Mesodermal cell (in vitro differentiated cells): ENCODE measurements around the gene ALLC.

ENCODE experiments used
- H3K27ac ChIP-seq: 2 replicates; pipeline ENCODE4 v1.7.0; 2013; ENCODE audit warnings: mild to moderate bottlenecking, low read depth, low read length, moderate library complexity; ENCODE audit not compliant: severe bottlenecking
- H3K36me3 ChIP-seq: 2 replicates; pipeline ENCODE4 v1.7.1; 2013; ENCODE audit warnings: mild to moderate bottlenecking, low read length, moderate library complexity; ENCODE audit not compliant: control insufficient read depth, insufficient read depth
- H3K4me1 ChIP-seq: one replicate; pipeline ENCODE4 v1.7.1; 2013; ENCODE audit warnings: mild to moderate bottlenecking, low read length; ENCODE audit not compliant: insufficient read depth, control insufficient read depth, poor library complexity, severe bottlenecking
- H3K4me3 ChIP-seq: 2 replicates; pipeline ENCODE4 v1.7.0; 2013; ENCODE audit warnings: low read length, control low read depth, mild to moderate bottlenecking; ENCODE audit not compliant: insufficient read depth, poor library complexity, severe bottlenecking; ENCODE audit errors: extremely low read depth
- H3K9me3 ChIP-seq: 2 replicates; pipeline ENCODE4 v1.7.1; 2013; ENCODE audit warnings: mild to moderate bottlenecking, low read length, moderate library complexity; ENCODE audit not compliant: control insufficient read depth
- whole genome bisulfite sequencing, 2 experiments: methylation state at CpG; one replicate each; pipeline ENCODE4 v1.1.5; 2013; ENCODE audit warnings: missing lambda C conversion rate in 2 of 2; ENCODE audit not compliant: insufficient coverage in 2 of 2; 5-methylcytosine and 5-hydroxymethylcytosine counted together

The ALLC gene

DNA sequence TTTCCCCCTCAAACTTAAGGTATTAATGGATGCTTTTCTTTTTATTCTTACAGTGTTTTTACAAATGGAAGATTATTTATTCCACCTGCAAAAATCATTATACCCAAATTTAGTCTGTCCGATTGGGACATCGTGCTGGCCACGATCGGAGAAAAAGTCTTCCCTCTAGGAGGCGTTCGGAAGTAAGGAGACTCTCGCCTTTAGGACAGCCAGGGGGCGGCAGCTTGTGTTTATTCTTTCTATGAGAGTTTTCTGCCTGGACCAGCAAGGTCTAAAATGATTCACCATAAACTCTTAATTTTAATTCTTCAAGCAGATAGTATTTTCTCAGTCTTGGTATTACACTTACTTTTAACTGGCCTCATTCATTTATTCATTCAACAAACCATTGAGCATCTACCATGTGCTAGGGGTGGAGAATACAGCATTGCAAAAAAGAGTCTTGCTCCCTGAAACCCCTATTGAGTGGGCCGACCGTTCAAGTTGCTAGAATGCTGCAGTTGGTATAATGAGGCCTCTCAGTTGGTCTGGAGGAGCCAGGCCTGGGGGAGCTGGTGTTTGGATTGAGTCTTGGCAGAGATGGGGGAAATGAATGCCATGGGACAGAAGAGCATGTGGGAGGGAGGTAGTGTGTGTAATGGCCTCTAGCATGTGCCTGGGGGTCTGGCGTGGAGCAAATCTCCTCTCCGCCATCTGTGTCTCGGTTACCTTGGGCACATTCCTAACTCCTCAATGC, 84.0 kb downstream of the ALLC start:
- Histone ChIP-seq H3K4me1 (no peaks in the 10 kb centered on the region), H3K36me3 (no peaks in the 10 kb centered on the region), H3K4me3 (no peak overlapping the region), H3K27ac (no peak overlapping the region), H3K9me3 (no peaks in the 10 kb centered on the region)
- 76 to 85% methylated on average over 3 to 8 of the region's 13 CpGs for WGBS, 2 experiments

DNA sequence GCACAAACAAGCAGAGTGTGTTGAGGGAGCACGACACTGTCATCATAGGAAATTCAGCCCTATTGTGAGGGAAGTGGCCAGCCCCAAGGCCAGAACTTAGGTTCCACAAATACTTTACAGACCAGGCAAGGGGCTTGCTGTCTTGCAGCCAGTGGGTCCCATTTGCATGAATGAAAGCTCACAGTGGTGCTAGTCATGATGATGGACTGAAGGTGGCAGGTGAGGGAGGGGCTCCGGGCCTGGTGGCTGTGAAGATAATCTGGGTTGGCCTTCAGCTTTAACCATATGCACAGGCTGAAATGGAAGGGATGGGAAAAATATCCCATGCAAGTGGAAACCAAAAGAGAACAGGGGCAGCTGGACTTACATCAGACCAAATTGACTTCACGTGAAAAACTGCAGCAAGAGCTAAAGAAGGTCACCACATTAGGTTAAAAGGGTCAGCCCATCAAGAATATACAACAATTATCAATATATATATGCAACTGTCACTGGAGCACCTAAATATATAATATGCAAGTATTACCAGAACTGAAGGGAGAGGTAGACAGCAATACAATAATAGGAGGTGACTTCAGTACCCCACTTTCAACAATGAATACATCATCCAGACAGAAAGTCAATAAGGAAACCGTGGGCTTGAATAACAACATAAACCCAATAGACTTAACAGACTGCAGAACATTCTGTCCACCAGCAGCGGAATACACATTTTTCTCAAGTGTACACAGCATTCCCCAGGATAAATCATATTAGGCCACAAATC, 84.9 kb downstream of the ALLC start:
- no peak overlapping the region for H3K4me3 ChIP-seq
- H3K36me3 ChIP-seq = no peaks in the 10 kb centered on the region
- H3K4me1 ChIP-seq = peaks cover 2% of the 10 kb centered on the region
- H3K9me3 ChIP-seq = no peaks in the 10 kb centered on the region
- 93% methylated on average over 2 to 4 of the region's 5 CpGs for WGBS, 2 experiments
- H3K27ac ChIP-seq = no peak overlapping the region

GRCh38 chr2:3743951-3744555, 86.1 kb downstream of the ALLC start:
- no peaks in the 10 kb centered on the region for H3K36me3 ChIP-seq
- H3K27ac ChIP-seq = no peak overlapping the region
- H3K9me3 ChIP-seq = no peaks in the 10 kb centered on the region
- 89 to 92% methylated on average over 10 of the region's 12 CpGs for WGBS, 2 experiments
- no peak overlapping the region for H3K4me3 ChIP-seq
- peaks cover 2% of the 10 kb centered on the region for H3K4me1 ChIP-seq

DNA sequence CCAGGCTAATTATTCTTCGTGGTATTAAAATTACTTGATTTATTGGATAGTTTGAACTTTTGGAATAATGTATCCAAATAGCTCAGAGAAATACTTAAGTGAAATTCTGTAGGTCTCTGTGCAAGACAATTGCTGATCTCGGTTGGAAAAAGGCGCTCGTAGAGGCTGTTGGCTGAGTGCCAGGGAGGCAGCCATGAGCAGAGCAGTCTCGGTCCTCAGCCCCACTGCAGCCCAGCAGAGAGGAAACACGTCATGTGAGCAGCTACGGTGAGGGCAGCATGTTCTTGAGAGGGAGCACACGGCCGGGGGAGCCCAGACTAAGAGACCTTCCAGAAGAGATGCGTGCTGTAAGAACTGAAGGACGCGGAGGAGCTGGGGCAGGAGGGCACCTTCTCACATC, 87.9 kb downstream of the ALLC start:
- 84 to 91% methylated on average over 11 to 12 of the region's 12 CpGs for WGBS, 2 experiments

GRCh38 chr2:3747032-3747654, 89.1 kb downstream of the ALLC start:
- Histone ChIP-seq H3K36me3 (no peaks in the 10 kb centered on the region), H3K4me3 (no peak overlapping the region), H3K4me1 (peaks cover 2% of the 10 kb centered on the region), H3K9me3 (no peaks in the 10 kb centered on the region), H3K27ac (no peak overlapping the region)
- WGBS, 2 experiments = 87% methylated on average over 17 to 19 of the region's 20 CpGs

More for the DNA sequence above, 87.9 kb downstream of the ALLC start:
- H3K4me3 ChIP-seq = no peak overlapping the region
- no peaks in the 10 kb centered on the region for H3K36me3 ChIP-seq
- no peaks in the 10 kb centered on the region for H3K9me3 ChIP-seq
- no peak overlapping the region for H3K27ac ChIP-seq
- H3K4me1 ChIP-seq = peaks cover 2% of the 10 kb centered on the region

DNA sequence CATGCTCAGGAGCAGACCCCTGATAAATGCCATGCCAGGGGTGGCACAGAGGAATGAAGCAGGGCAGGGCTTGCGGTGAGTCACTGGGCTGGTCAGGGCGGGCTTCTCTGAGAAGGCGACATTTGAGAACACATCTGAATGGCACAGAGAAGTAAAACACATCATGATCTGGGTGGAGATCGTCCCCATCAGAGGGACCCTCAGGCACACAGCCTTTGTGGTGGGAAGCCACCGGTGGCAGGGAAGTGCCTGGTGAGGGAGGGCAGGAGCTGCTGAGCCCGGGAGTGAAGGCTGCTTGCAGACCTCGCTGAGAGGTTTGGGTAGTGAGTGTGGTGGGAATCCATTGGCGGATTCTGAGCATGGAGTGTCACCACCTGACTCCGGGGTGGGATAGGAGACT, 89.8 kb downstream of the ALLC start:
- H3K36me3 ChIP-seq = no peaks in the 10 kb centered on the region
- H3K27ac ChIP-seq = no peak overlapping the region
- H3K4me1 ChIP-seq = peaks cover 2% of the 10 kb centered on the region
- no peaks in the 10 kb centered on the region for H3K9me3 ChIP-seq
- WGBS, 2 experiments = 93 to 94% methylated on average over 5 to 6 of the region's 9 CpGs
- H3K4me3 ChIP-seq = no peak overlapping the region

DNA sequence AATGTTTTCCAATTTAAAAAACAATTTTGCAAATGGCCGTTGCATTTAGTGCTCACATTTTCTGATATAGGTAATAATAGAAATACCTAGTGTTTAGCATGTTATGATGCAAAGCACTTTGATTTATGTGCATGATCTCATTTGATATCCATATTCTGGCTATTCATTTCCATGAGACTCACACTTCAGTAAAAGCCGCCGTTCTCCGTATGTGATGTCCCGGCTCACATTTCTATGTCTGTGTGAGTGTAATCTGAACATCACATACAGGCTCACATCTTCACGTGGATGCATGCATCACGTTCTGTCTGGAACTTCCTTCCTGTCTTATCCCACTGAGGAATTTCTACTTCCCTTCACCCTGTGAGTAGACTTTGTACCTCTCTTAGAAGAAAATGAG, 91.2 kb downstream of the ALLC start:
- peaks cover 2% of the 10 kb centered on the region for H3K4me1 ChIP-seq
- H3K36me3 ChIP-seq = no peaks in the 10 kb centered on the region
- H3K9me3 ChIP-seq = no peaks in the 10 kb centered on the region
- H3K4me3 ChIP-seq = no peak overlapping the region
- H3K27ac ChIP-seq = no peak overlapping the region
- WGBS, 2 experiments = 70 to 85% methylated on average over 2 of the region's 7 CpGs

- H3K4me3 ChIP-seq = no peak overlapping the region
- 88 to 90% methylated on average over 6 to 7 of the region's 7 CpGs for WGBS, 2 experiments
- peaks cover 2% of the 10 kb centered on the region for H3K4me1 ChIP-seq
- no peak overlapping the region for H3K27ac ChIP-seq
- no peaks in the 10 kb centered on the region for H3K36me3 ChIP-seq
- no peaks in the 10 kb centered on the region for H3K9me3 ChIP-seq
Observed at GRCh38 chr2:3751251-3751650, 93.3 kb downstream of the ALLC start.

DNA sequence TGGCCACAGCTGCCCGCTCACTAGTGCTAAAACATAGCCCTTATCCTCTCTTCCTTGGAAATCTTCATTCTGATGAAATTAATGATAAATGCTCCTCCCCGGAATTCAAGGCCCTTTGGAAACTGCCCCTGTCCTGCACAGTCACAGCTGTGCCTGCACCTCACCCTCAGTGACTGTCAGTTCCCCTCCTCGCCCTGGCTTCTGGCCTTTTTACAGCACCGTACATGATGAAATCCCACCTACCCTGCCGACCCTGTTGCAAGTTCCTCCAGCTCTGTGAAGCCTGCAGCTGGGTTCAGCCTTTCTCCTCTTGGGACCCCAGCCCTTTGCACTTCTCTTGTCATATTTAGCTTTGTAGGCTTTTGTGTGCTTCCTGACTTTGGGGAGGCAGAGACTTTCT, 93.8 kb downstream of the ALLC start:
- Histone ChIP-seq H3K9me3 (no peaks in the 10 kb centered on the region), H3K36me3 (no peaks in the 10 kb centered on the region), H3K27ac (no peak overlapping the region), H3K4me1 (peaks cover 2% of the 10 kb centered on the region), H3K4me3 (no peak overlapping the region)
- 63 to 90% methylated on average over 4 to 5 of the region's 5 CpGs for WGBS, 2 experiments
